ENCODE data around the gene GCC2. TPM values are rescaled to one million over a fixed set of nuclear protein-coding genes. Genes with fewer than 3 reads are reported as not detected.

Gene GCC2
- total and polyA plus RNA-seq, 9 of the 15 experiments (the other 6 are each of a cell fraction or from before 2014, with no cell fraction given) = 11.4 to 35.7 (median 19.9) TPM

GRCh38 chr2:108455571-108455970 is 6.6 kb downstream of the GCC2 start:
- Histone ChIP-seq H3K4me2 (ENCODE audit: insufficient read depth, low read length) (no peak overlapping the region), H3K36me3 (ENCODE audit: control insufficient read depth, insufficient read depth, low read length) (peaks cover 73% of the 10 kb centered on the region; the same call in 2 of the 3 replicates), H3K9me3 (replicated peaks; ENCODE audit: control insufficient read depth, insufficient read depth, low read depth, low read length) (peaks cover 9% of the 10 kb centered on the region; the same call in 1 of the 2 replicates), H3K27me3 (ENCODE audit: control insufficient read depth in 2 of 2, insufficient read depth in 2 of 2, low read length in 2 of 2) (no peaks in the 10 kb centered on the region), H3K9me1 (ENCODE audit: control insufficient read depth, insufficient read depth, low read length) (no peaks in the 10 kb centered on the region), H3K27ac (ENCODE audit: extremely low read depth, low read depth, low read length) (no peak overlapping the region), H3K9ac (ENCODE audit: insufficient read depth in 1 of 2, low read depth in 2 of 2, low read length in 2 of 2) (no peak overlapping the region), H3K4me3 (no peak overlapping the region), H3K4me1 (replicated peaks in 1 of 2; ENCODE audit: control insufficient read depth in 2 of 2, insufficient read depth in 2 of 2, low read length in 2 of 2) (no peaks in the 10 kb centered on the region), H4K20me1 (replicated peaks; ENCODE audit: control insufficient read depth, insufficient read depth, low read length) (no peaks in the 10 kb centered on the region), H3K79me2 (ENCODE audit: control insufficient read depth, insufficient read depth, low read length) (peaks cover 15% of the 10 kb centered on the region; the same call in 2 of the 3 replicates), H2AFZ (ENCODE audit: low read depth, low read length) (no peak overlapping the region)
- DNase-seq (ENCODE audit: extremely low read depth in 1 of 4, low spot score in 3 of 4) = no peak
- no peak for FAIRE-seq
- intact Hi-C loops (cut with micrococcal nuclease) (no loop called here), in situ Hi-C loops (cut with MboI) (no loop called here)
- TF ChIP-seq KDM1A (IDR thresholded peaks at IDR 0.05) (0 out of 4 replicates have a peak, but pooled peaks of 1 of the 2 experiments have one; percentile 9), ZNF146 (CRISPR knock-in tag; IDR thresholded peaks at IDR 0.05; ENCODE audit: unreplicated experiment) (peak; percentile 55)
- TF ChIP-seq, protein P1, sequence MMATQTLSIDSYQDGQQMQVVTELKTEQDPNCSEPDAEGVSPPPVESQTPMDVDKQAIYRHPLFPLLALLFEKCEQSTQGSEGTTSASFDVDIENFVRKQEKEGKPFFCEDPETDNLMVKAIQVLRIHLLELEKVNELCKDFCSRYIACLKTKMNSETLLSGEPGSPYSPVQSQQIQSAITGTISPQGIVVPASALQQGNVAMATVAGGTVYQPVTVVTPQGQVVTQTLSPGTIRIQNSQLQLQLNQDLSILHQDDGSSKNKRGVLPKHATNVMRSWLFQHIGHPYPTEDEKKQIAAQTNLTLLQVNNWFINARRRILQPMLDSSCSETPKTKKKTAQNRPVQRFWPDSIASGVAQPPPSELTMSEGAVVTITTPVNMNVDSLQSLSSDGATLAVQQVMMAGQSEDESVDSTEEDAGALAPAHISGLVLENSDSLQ (IDR thresholded peaks at IDR 0.05) = no peak
- TF ChIP-seq, protein P2, sequence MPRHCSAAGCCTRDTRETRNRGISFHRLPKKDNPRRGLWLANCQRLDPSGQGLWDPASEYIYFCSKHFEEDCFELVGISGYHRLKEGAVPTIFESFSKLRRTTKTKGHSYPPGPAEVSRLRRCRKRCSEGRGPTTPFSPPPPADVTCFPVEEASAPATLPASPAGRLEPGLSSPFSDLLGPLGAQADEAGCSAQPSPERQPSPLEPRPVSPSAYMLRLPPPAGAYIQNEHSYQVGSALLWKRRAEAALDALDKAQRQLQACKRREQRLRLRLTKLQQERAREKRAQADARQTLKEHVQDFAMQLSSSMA (CRISPR knock-in tag; IDR thresholded peaks at IDR 0.05) = no peak
- POLR2A ChIA-PET = interaction anchor here (0.7 to 1.4 kb wide), 2 partner anchors 10 to 192 kb away, joined by 3 read pairs; no protein-coding TSS in a partner anchor
- no peak for ATAC-seq
- no TSS peak for BruUV-seq (replicated peaks)
- WGBS (ENCODE audit: insufficient coverage, low coverage, missing lambda C conversion rate) = 79% methylated on average over 1 of the region's 1 CpG
- CTCF ChIA-PET (ENCODE audit: low intra/inter-chr PET ratio) = no interaction called here
